DMS53 treated with DMSO at 0.1 percent for 48 hours (cell line): ENCODE data around the gene NLRP13.

Experiments used
- DNase-seq: peaks from one replicate; lab custom pipeline; 2025; ENCODE audit not compliant: unreplicated experiment; lab: John Stamatoyannopoulos, UW

NLRP13 gene

GRCh38 chr19:55907286-55907685 is 24.9 kb downstream of the NLRP13 start:
- DNase-seq, result no peak

GRCh38 chr19:55902080-55902751 is 29.9 kb downstream of the NLRP13 start:
- DNase-seq, result no peak

- no peak for DNase-seq
Observed at GRCh38 chr19:55901369-55902079, 30.6 kb downstream of the NLRP13 start.

GRCh38 chr19:55898911-55899310 is 33.2 kb downstream of the NLRP13 start:
- DNase-seq, result no peak

GRCh38 chr19:55882626-55883025 is 49.5 kb downstream of the NLRP13 start:
- DNase-seq, result no peak

DNA sequence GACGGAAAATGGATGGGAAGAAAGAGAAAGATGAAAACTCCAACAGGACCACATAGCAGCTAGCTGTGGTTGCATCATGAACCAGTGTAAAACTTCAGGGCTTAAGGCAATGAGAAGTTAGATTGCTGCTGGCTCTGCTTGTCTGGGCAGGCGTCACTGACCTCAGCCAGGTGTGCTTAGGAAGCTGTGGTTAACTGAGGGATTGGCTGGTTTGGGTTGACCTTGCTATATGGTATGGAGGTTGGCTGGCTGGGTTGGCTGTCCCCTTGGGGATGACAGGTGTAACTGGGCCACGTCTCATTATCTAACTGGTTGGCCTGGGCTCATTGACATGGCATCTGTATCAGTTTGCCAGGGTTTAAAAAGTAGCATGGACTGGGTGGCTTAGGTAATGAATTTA is 54.9 kb downstream of the NLRP13 start:
- DNase-seq, result no peak

DNA sequence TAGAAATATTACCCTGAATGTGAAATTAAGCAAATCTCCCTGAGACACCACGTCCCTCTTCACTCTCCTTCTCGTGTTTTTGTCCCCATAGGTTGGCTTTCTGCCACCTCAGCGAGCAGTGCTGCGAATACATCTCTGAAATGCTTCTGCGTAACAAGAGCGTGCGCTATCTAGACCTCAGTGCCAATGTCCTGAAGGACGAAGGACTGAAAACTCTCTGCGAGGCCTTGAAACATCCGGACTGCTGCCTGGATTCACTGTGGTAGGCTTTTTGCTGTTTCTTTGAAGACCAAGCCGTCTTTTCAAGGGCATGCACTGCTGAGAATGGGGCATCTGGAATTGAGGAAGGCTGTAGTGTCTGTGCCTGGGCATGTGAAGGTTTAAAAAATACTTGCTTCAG is 61.4 kb downstream of the NLRP13 start:
- no peak for DNase-seq

DNA sequence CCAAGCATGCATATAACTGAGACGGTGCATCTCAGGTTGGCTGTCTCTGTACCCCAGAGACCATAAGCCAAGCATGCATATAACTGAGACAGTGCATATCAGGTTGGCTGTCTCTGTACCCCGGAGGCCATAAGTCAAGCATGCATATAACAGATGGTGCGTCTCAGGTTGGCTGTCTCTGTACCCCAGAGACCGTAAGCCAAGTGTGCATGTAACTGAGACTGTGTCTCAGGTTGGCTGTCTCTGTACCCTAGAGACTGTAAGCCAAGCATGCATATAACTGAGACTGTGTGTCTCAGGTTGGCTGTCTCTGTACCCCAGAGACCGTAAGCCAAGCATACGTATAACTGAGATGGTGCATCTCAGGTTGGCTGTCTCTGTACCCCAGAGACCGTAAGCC is 65.0 kb downstream of the NLRP13 start:
- DNase-seq, result no peak

- DNase-seq, result no peak
Observed at GRCh38 chr19:55866521-55866920, 65.6 kb downstream of the NLRP13 start.

- DNase-seq, result no peak
Observed at GRCh38 chr19:55858969-55859368, 73.2 kb downstream of the NLRP13 start.

DNA sequence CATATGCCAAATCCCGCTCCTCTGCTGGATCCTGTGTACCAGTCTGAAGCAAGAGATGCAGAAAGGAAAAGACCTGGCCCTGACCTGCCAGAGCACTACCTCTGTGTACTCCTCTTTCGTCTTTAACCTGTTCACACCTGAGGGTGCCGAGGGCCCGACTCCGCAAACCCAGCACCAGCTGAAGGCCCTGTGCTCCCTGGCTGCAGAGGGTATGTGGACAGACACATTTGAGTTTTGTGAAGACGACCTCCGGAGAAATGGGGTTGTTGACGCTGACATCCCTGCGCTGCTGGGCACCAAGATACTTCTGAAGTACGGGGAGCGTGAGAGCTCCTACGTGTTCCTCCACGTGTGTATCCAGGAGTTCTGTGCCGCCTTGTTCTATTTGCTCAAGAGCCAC is 73.7 kb downstream of the NLRP13 start:
- DNase-seq, result no peak

DNA sequence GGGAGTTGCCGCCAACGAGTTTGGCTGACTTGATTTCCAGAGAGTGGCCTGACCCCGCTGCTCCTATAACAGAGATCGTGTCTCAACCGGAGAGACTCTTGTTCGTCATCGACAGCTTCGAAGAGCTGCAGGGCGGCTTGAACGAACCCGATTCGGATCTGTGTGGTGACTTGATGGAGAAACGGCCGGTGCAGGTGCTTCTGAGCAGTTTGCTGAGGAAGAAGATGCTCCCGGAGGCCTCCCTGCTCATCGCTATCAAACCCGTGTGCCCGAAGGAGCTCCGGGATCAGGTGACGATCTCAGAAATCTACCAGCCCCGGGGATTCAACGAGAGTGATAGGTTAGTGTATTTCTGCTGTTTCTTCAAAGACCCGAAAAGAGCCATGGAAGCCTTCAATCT is 74.2 kb downstream of the NLRP13 start:
- DNase-seq, result no peak

DNA sequence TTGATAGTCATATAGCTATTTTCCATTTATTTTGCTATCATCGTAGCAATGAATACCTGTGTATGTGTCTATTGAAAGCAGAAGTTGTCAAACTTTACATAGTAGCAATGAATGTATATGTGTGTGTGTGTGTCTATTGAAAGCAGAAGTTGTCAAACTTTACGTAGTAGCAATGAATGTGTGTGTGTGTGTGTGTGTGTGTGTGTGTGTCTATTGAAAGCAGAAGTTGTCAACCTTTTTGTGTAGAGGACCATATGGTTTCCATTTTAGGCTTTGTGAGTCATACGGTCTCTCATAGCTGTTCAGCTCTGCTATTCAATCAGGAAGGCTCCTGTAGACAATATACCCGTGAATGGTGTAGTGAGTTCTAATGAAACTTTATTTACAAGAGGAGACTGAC is 75.0 kb downstream of the NLRP13 start:
- DNase-seq, result no peak

- DNase-seq, result no peak
Observed at GRCh38 chr19:55855160-55855559, 77.0 kb downstream of the NLRP13 start.
